GM18873 (cell line): ENCODE data around the gene SCYGR1.
"Not testable (repeated sequence)": the region's sequence is repeated elsewhere in the genome, so short reads cannot be mapped to it uniquely, and the experiment has no call there.

Source experiments
- ATAC-seq: cut with Tn5 transposase; IDR thresholded peaks from one replicate; pipeline ENCODE4 v1.9.1; 2021; ENCODE audit warnings: mild to moderate bottlenecking, moderate library complexity, moderate number of reproducible peaks; ENCODE audit not compliant: unreplicated experiment, low FRiP score

Gene SCYGR1

DNA sequence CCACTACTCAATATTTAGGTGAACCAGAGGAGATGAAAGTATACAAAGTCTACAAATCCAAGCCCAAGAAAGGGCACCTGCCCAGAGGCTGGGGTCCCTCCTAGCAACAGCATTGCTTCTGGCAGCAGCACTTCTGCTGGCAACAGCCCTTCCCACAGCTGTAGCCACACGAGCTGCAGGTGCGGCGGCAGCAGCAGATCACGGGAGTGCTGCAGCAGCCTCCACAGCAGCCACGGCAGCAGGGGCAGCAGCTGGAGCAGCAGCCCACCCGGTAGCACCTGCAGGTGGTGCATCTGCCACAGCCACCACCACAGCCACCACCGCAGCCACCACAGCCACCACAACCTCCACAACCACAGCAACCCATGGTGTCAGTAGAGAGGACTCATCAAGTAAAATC, at the start of gene SCYGR1:
Gene SCYGR1, minus strand, starts transcription at position 367 of the 400 bp plus-strand sequence. Its CDS starts 0 bp downstream, at position 367.
- ATAC-seq, result not testable (repeated sequence)

- ATAC-seq, result no peak
Observed at GRCh38 chr2:227436436-227437174, 48.9 kb upstream of the SCYGR1 start.

GRCh38 chr2:227433171-227433570, 45.4 kb upstream of the SCYGR1 start:
- no peak for ATAC-seq

DNA sequence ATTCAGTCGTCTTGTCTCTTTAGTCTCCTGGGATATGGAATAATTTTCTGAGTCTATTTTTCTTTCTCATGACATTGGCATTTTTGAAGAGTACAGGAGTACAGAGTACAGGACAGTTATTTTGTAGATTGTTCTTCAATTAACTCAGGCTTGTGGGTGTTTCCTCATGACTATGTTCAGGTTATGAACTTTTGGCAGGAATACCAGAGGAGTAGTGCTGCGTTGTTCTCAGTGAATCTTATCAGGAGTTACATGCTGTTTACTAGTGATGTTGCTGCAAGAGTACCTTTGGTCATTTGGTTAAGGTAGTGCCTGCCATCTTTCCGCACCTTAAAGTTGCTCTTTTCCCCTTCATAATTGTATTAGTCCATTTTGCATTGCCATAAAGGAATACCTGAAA, 42.9 kb upstream of the SCYGR1 start:
- ATAC-seq, result no peak

- no peak for ATAC-seq
Observed at GRCh38 chr2:227428731-227429285, 41.1 kb upstream of the SCYGR1 start.

GRCh38 chr2:227423656-227424499, 36.1 kb upstream of the SCYGR1 start:
- no peak for ATAC-seq

GRCh38 chr2:227420087-227421052, 32.6 kb upstream of the SCYGR1 start:
- no peak for ATAC-seq

GRCh38 chr2:227416701-227417100, 29.0 kb upstream of the SCYGR1 start:
- ATAC-seq, result no peak

DNA sequence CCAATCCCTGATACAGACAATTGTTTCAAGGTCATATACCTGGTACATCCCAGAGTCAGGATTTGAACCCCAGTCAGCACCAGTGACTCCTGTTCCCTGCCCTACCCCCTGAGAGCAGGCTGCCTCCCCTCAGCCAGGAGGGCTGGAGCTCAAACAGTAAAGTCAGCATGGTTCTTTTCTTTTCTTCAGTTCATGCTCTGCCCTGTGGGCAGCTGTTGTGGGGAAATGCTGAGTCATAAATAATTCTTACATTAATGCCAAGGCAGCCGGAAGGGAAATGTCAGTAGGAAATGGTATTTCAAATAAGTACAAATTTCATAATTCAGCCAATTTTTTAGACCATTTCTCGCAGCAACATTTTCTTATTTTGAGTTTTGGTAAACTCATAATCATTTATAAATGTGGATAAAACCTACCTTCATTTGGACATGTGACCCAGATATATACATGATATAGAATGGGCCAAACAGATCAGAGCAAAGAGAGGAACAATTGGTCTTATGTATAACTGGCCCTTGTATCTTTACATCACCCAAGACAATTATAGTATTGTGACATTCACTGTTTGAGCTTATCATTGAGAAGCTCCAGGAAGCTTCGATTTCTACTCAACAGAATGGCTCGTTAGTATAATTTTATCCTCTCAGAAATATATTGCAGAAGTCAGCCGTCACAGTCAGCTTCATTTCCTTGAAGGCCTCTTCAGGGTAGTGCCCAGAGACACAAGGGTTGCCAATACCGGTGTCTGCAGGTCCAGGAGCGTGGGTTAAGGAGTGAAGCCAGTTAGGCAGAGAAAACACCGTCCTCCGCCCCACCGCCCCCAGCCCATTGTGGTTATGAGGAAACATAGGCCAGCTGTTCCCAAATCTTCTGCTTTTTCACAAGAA, 28.0 kb upstream of the SCYGR1 start:
- ATAC-seq, result no peak

DNA sequence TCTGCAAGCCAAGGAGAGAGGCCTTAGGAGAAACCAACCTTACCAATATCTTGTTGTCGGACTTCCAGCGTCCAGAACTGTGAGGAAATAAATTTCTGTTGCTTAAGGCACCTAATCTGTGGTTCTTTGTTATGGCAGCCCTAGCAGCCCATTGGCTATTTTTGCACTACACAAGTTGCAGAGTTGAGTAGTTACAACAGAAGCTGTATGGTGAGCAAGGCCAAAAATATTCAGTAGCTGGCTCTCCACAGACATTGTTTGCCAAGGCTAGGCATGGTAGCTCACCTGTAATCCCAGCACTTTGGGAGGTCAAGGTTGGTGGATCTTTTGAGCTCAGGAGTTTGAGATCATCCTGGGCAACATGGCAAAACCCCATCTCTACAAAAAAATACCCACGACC, 27.1 kb upstream of the SCYGR1 start:
- no peak for ATAC-seq

- ATAC-seq, result no peak
Observed at GRCh38 chr2:227413371-227413770, 25.6 kb upstream of the SCYGR1 start.

DNA sequence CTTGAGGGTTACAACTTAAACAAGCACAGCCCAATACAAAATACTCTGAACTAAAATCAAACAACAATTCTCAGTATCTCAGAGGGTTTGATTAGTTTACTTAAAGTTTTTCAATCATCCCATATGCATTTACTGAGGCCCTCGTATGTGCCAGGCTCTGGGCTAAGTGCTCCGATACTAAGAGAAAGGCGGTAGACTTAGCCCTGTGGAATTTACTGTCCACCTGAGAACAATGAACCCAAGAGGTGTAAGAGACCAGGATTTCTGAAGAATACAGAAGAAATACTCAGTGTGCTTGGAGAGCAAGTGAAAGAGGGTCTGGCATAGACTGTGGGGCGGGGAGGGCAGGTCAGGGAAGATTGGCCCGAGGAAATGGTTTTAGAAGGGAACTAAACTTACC, 25.1 kb upstream of the SCYGR1 start:
- no peak for ATAC-seq

DNA sequence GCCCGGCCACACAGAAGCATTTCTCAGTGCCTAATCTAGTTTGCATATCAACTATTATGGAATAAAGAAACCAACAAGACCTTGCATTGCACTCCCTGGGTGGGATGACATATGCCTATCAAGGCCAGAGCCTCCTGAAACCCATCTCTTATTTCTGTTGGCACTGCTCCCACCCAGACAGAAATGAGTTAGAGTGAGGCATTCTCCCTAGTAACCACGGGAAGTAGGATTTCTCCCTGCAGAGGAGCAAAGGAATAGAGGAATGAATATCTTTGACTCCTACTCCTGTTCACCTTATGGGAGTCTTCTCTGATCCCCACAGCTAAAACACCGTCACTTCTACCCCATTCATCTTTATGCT, 24.2 kb upstream of the SCYGR1 start:
- ATAC-seq, result no peak

DNA sequence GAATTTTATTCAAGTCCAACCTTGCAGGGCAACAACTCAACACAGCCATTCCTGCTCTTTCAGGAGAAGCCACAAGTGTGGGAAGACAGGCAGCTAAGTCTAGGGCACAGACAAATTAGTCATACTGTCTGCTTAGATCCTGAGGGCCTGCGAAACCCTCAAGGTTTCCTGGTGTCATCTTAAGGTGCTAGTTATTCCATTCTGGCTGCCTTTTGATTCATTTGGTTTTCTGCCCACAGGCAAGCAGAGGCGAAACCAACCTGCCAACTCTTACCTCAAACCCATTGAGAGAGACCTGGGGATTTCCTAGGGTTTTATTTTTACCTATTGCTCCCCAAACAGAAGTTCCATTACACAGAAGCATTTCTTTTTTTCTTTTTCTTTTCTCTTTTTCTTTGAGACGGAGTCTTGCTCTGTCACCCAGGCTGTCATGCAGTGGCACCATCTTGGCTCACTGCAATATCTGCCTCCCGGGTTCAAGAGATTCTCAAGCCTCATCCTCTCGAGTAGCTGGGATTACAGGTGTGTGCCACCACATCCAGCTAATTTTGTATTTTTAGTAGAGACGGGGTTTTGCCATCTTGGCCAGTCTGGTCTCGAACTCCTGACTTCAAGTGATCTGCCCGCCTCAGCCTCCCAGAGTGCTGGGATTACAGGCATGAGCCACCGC, 23.7 kb upstream of the SCYGR1 start:
- ATAC-seq, result peak; percentile 89

DNA sequence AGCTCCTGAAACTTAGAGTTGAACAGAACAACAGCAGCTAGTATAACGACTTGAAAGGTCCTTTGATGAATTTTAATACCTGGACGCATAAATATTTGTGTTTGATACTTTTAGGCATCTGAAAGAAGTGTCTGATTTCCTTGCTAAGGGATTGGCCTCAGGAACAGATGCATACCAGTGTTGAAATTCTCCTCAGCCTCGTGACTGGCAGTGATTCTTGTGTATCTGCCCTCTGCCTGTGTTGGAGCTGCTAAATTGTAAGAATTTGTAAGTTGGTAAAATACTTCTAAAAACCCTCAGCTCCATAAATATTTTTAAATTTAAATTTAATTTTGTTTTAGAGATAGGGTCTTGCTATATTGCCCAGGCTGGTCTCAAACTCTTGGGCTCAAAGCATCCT, 22.4 kb upstream of the SCYGR1 start:
- ATAC-seq, result no peak

DNA sequence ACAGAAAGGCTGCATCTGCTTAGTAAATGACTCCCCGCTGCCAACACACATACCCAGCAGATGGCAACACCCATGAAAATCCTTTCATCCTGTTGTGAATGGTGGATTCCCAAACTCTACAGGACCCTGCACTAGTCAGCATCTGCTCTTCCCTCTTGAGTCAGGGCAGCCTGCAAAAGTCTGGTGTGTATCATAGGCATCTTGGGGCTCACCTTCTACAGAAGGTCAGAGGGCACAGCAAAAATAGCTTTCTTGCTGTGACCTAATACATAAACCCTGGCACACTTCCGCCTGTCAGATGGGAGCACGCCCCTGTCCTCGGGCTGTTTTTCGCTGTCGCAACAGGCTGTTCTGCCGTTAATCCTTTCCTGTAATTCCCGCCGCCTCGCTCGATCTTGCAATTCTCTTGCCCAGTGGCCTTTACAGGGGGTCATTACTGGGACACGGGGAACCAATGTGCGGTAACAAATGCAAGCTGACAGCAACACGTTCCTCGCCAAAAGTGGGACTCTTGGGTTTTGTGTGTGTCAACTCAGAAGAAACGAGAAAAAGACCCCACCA, 19.9 kb upstream of the SCYGR1 start:
- ATAC-seq, result no peak

DNA sequence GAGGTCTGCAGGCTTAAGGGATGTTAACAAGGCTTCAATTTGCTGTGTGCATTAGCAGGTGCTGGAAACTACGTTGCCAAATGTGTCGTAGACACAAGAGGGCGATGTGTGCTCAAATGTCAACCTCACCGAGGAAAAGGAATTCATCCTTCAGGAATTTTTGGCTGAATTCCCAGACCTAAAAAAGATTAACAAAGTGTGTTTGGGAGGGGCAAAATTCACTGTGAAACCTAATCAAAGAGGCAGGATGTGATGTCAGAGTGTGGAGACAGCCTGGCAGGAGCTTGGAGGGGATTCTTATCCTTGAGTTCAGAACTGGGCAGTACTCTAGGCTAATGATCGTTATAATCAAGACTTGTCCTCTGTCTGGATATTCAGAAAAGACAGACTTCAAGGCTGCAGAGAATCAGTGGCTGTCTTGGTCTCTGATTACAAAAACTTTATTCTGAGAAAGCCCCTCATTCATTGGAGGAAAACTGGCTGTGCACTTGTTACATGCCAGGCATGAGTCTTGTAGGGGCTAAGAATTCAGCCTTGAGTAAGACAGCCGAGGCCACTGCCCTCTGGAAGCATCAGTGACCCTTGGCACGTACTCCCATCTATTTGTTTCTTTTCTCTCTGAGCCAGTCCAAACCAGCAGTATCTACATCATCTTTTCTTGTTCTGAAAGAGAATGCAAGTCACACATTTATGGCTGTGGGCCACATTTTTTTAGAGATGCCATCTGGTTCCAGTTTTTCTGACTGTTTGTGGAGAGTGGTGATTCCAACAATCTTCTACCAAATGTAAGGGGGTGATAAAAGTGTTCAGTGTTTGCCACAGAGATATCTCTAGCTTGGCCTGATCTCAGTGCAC, 18.7 kb upstream of the SCYGR1 start:
- no peak for ATAC-seq
